ENCODE data around the gene GLCE. TPM values are rescaled to one million over a fixed set of nuclear protein-coding genes. Genes with fewer than 3 reads are reported as not detected.

Gene GLCE
- total and polyA plus RNA-seq, 4 experiments from 2014 or later: 6.1 to 9.0 (median 7.2) TPM

- ChIA-PET POLR2A (ENCODE audit: partially characterized antibody) (no interaction called here), CTCF (ENCODE audit: partially characterized antibody) (no interaction called here)
- no peak overlapping the region for H3K27ac ChIP-seq (ENCODE audit: low read depth, low read length)
- no peaks in the 10 kb centered on the region for H3K36me3 Mint-ChIP-seq
- H3K27me3 ChIP-seq (ENCODE audit: insufficient read depth, low read length): no peaks in the 10 kb centered on the region
- no peak for DNase-seq
- peak overlapping the region in 1 of 7 donors; percentile 47 for H3K27ac Mint-ChIP-seq
- no peaks in the 10 kb centered on the region for H3K27me3 Mint-ChIP-seq
- no peaks in the 10 kb centered on the region for H3K36me3 ChIP-seq (ENCODE audit: insufficient read depth, low read length)
- H3K4me3 ChIP-seq (ENCODE audit: low read length in 2 of 2): no peak overlapping the region
- intact Hi-C loops (cut with micrococcal nuclease): no loop called here
- H3K9me3 Mint-ChIP-seq: no peaks in the 10 kb centered on the region
- H3K9me3 ChIP-seq (ENCODE audit: control insufficient read depth in 1 of 2, low read length in 2 of 2): no peaks in the 10 kb centered on the region
- H3K4me1 Mint-ChIP-seq: peaks cover 0 to 1% (median 0%) of the 10 kb centered on the region in 4 donors
- H3K4me3 Mint-ChIP-seq: no peak overlapping the region
- no peaks in the 10 kb centered on the region for H3K4me1 ChIP-seq (ENCODE audit: insufficient read depth, low read length)
These were observed 28.8 kb upstream of the GLCE start for GRCh38 chr15:69131362-69132220.

- CTCF ChIA-PET (ENCODE audit: partially characterized antibody): no interaction called here
- intact Hi-C loops (cut with micrococcal nuclease): no loop called here
- Histone ChIP-seq H3K27ac (ENCODE audit: low read depth, low read length) (no peak overlapping the region), H3K4me3 (ENCODE audit: low read length in 2 of 2) (no peak overlapping the region), H3K4me1 (ENCODE audit: insufficient read depth, low read length) (no peaks in the 10 kb centered on the region), H3K27me3 (ENCODE audit: insufficient read depth, low read length) (no peaks in the 10 kb centered on the region), H3K9me3 (ENCODE audit: control insufficient read depth in 1 of 2, low read length in 2 of 2) (no peaks in the 10 kb centered on the region), H3K36me3 (ENCODE audit: insufficient read depth, low read length) (no peaks in the 10 kb centered on the region)
- POLR2A ChIA-PET (ENCODE audit: partially characterized antibody): no interaction called here
- peaks cover 3% of the 10 kb centered on the region in 2 donors for H3K27me3 Mint-ChIP-seq
- H3K36me3 Mint-ChIP-seq: no peaks in the 10 kb centered on the region
- H3K27ac Mint-ChIP-seq: no peak overlapping the region
- no peak overlapping the region for H3K4me3 Mint-ChIP-seq
- no peak for DNase-seq
- peaks cover 0 to 5% (median 0%) of the 10 kb centered on the region in 8 donors for H3K9me3 Mint-ChIP-seq
- no peaks in the 10 kb centered on the region for H3K4me1 Mint-ChIP-seq
These were observed 28.0 kb upstream of the GLCE start for GRCh38 chr15:69132430-69132829.

- H3K27ac ChIP-seq (ENCODE audit: low read depth, low read length): no peak overlapping the region
- H3K27ac Mint-ChIP-seq: no peak overlapping the region
- H3K9me3 Mint-ChIP-seq: peaks cover 0 to 5% (median 0%) of the 10 kb centered on the region in 8 donors
- no peaks in the 10 kb centered on the region for H3K36me3 ChIP-seq (ENCODE audit: insufficient read depth, low read length)
- ChIA-PET CTCF (ENCODE audit: partially characterized antibody) (no interaction called here), POLR2A (ENCODE audit: partially characterized antibody) (no interaction called here)
- H3K4me1 ChIP-seq (ENCODE audit: insufficient read depth, low read length): no peaks in the 10 kb centered on the region
- no peaks in the 10 kb centered on the region for H3K4me1 Mint-ChIP-seq
- H3K4me3 ChIP-seq (ENCODE audit: low read length in 2 of 2): no peak overlapping the region
- no peak for DNase-seq
- no peak overlapping the region for H3K4me3 Mint-ChIP-seq
- no peaks in the 10 kb centered on the region for H3K27me3 ChIP-seq (ENCODE audit: insufficient read depth, low read length)
- intact Hi-C loops (cut with micrococcal nuclease): no loop called here
- no peaks in the 10 kb centered on the region for H3K36me3 Mint-ChIP-seq
- H3K9me3 ChIP-seq (ENCODE audit: control insufficient read depth in 1 of 2, low read length in 2 of 2): no peaks in the 10 kb centered on the region
- H3K27me3 Mint-ChIP-seq: peaks cover 5 to 9% of the 10 kb centered on the region in 2 donors
These were observed 27.2 kb upstream of the GLCE start for GRCh38 chr15:69132977-69133861.

GRCh38 chr15:69133862-69134519 is 26.4 kb upstream of the GLCE start:
- Mint-ChIP-seq H3K4me3 (no peak overlapping the region), H3K27ac (no peak overlapping the region), H3K4me1 (no peaks in the 10 kb centered on the region), H3K27me3 (peaks cover 8 to 13% of the 10 kb centered on the region in 2 donors), H3K9me3 (peaks cover 0 to 5% (median 0%) of the 10 kb centered on the region in 8 donors), H3K36me3 (no peaks in the 10 kb centered on the region)
- H3K9me3 ChIP-seq (ENCODE audit: control insufficient read depth in 1 of 2, low read length in 2 of 2): no peaks in the 10 kb centered on the region
- no peak overlapping the region for H3K27ac ChIP-seq (ENCODE audit: low read depth, low read length)
- intact Hi-C loops (cut with micrococcal nuclease): no loop called here
- ChIA-PET POLR2A (ENCODE audit: partially characterized antibody) (no interaction called here), CTCF (ENCODE audit: partially characterized antibody) (no interaction called here)
- H3K4me1 ChIP-seq (ENCODE audit: insufficient read depth, low read length): no peaks in the 10 kb centered on the region
- DNase-seq: no peak
- no peaks in the 10 kb centered on the region for H3K27me3 ChIP-seq (ENCODE audit: insufficient read depth, low read length)
- no peak overlapping the region for H3K4me3 ChIP-seq (ENCODE audit: low read length in 2 of 2)
- H3K36me3 ChIP-seq (ENCODE audit: insufficient read depth, low read length): no peaks in the 10 kb centered on the region

- ChIA-PET CTCF (ENCODE audit: partially characterized antibody) (no interaction called here), POLR2A (ENCODE audit: partially characterized antibody) (no interaction called here)
- intact Hi-C loops (cut with micrococcal nuclease): no loop called here
- no peaks in the 10 kb centered on the region for H3K36me3 ChIP-seq (ENCODE audit: insufficient read depth, low read length)
- H3K4me3 ChIP-seq (ENCODE audit: low read length in 2 of 2): no peak overlapping the region
- H3K27me3 ChIP-seq (ENCODE audit: insufficient read depth, low read length): no peaks in the 10 kb centered on the region
- Mint-ChIP-seq H3K9me3 (peaks cover 0 to 5% (median 0%) of the 10 kb centered on the region in 8 donors), H3K27me3 (peaks cover 8 to 18% of the 10 kb centered on the region in 2 donors), H3K4me3 (no peak overlapping the region), H3K36me3 (no peaks in the 10 kb centered on the region), H3K27ac (no peak overlapping the region), H3K4me1 (no peaks in the 10 kb centered on the region)
- H3K27ac ChIP-seq (ENCODE audit: low read depth, low read length): no peak overlapping the region
- no peak for DNase-seq
- H3K9me3 ChIP-seq (ENCODE audit: control insufficient read depth in 1 of 2, low read length in 2 of 2): no peaks in the 10 kb centered on the region
- no peaks in the 10 kb centered on the region for H3K4me1 ChIP-seq (ENCODE audit: insufficient read depth, low read length)
These were observed 25.6 kb upstream of the GLCE start for GRCh38 chr15:69134791-69135190.

- H3K36me3 ChIP-seq (ENCODE audit: insufficient read depth, low read length): no peaks in the 10 kb centered on the region
- no peak overlapping the region for H3K4me3 Mint-ChIP-seq
- no peak overlapping the region for H3K4me3 ChIP-seq (ENCODE audit: low read length in 2 of 2)
- no peaks in the 10 kb centered on the region for H3K36me3 Mint-ChIP-seq
- H3K9me3 Mint-ChIP-seq: peaks cover 0 to 5% (median 0%) of the 10 kb centered on the region in 8 donors
- no peak overlapping the region for H3K27ac ChIP-seq (ENCODE audit: low read depth, low read length)
- intact Hi-C loops (cut with micrococcal nuclease): no loop called here
- H3K9me3 ChIP-seq (ENCODE audit: control insufficient read depth in 1 of 2, low read length in 2 of 2): no peaks in the 10 kb centered on the region
- ChIA-PET POLR2A (ENCODE audit: partially characterized antibody) (no interaction called here), CTCF (ENCODE audit: partially characterized antibody) (no interaction called here)
- no peak overlapping the region for H3K27ac Mint-ChIP-seq
- H3K4me1 ChIP-seq (ENCODE audit: insufficient read depth, low read length): no peaks in the 10 kb centered on the region
- no peaks in the 10 kb centered on the region for H3K4me1 Mint-ChIP-seq
- no peaks in the 10 kb centered on the region for H3K27me3 ChIP-seq (ENCODE audit: insufficient read depth, low read length)
- no peak for DNase-seq
- peaks cover 8 to 20% of the 10 kb centered on the region in 2 donors for H3K27me3 Mint-ChIP-seq
These were observed 24.9 kb upstream of the GLCE start for GRCh38 chr15:69135499-69135898.

- no peaks in the 10 kb centered on the region for H3K4me1 ChIP-seq (ENCODE audit: insufficient read depth, low read length)
- no peak overlapping the region for H3K27ac Mint-ChIP-seq
- CTCF ChIA-PET (ENCODE audit: partially characterized antibody): interaction anchor here (1.0 kb wide), 1 partner anchor 79 kb away, joined by 3 read pairs; no protein-coding TSS in a partner anchor
These were observed 21.5 kb upstream of the GLCE start for GRCh38 chr15:69138963-69139362.

More at GRCh38 chr15:69138963-69139362, 21.5 kb upstream of the GLCE start:
- H3K36me3 ChIP-seq (ENCODE audit: insufficient read depth, low read length): no peaks in the 10 kb centered on the region
- no peaks in the 10 kb centered on the region for H3K27me3 ChIP-seq (ENCODE audit: insufficient read depth, low read length)
- no peaks in the 10 kb centered on the region for H3K9me3 ChIP-seq (ENCODE audit: control insufficient read depth in 1 of 2, low read length in 2 of 2)
- Mint-ChIP-seq H3K4me3 (no peak overlapping the region), H3K4me1 (no peaks in the 10 kb centered on the region), H3K36me3 (no peaks in the 10 kb centered on the region), H3K9me3 (peaks cover 0 to 10% (median under 1%) of the 10 kb centered on the region in 8 donors), H3K27me3 (peaks cover 15 to 35% of the 10 kb centered on the region in 2 donors)
- no peak overlapping the region for H3K4me3 ChIP-seq (ENCODE audit: low read length in 2 of 2)
- POLR2A ChIA-PET (ENCODE audit: partially characterized antibody): no interaction called here
- H3K27ac ChIP-seq (ENCODE audit: low read depth, low read length): no peak overlapping the region
- intact Hi-C loops (cut with micrococcal nuclease): no loop called here
- no peak for DNase-seq
